GM10248 (cell line): ENCODE measurements around the gene OR2S2.
"Not testable (repeated sequence)": the region's sequence is repeated elsewhere in the genome, so short reads cannot be mapped to it uniquely, and the experiment has no call there.

Experiments
- CTCF ChIA-PET: fragments of 300-600 bp; sonication (Branson Sonifier 250); formaldehyde crosslinking; extraction: SDS; loops from one replicate; lab custom pipeline; 2021; ENCODE audit warnings: antibody characterized with exemption; lab: Yijun Ruan, JAX
- POLR2A ChIA-PET: fragments of 350-650 bp; sonication (Branson Sonifier 250); formaldehyde crosslinking; extraction: SDS; loops from one replicate; lab custom pipeline; 2020; ENCODE audit warnings: antibody characterized with exemption; lab: Yijun Ruan, JAX
- DNase-seq: peaks from one replicate; pipeline ENCODE4 v3.0.0; 2012; ENCODE audit errors: extremely low spot score
- TF ChIP-seq, protein P1 (sequence below): IDR thresholded peaks from 2 replicates; pipeline ENCODE4 v1.5.1; 2012; ENCODE audit warnings: mild to moderate bottlenecking, low read depth; ENCODE audit errors: extremely low read depth, missing control alignments, control extremely low read depth

Gene OR2S2

DNA sequence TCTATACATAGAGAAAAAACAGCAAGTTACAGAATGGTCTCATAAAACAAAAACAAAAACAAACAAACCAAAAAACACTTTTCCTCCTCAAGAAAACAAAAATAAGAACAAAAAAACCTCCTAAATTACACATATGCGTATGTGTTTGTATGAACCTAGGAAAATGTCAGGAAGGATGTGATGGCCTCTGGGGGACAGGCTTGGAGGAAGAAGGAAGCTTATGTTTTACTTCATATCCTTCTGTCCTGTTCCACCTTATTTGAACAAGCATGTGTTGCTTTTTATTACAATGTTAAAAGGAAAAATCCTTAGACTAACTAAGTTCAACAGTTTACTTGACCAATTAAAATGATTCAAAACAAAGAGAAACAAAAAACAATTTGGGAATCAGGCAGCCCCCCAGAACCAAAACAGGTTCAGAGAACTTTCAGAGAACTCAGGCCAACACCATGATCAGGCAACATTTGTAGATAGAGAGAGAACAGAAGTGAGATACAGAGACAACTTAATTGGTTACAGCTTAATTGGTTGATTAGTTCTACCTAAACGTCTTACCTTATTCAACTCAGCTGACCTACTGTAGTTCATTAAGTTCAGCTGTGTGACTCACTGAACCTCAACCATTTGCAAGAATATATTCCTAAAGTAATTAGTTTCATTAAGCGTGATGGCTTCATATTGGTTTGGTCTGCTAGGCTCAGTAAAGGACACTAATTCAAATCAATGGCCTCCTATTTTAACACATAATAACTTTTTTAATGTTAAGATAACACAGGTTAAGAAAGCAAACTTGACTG lies 38.5 kb downstream of the OR2S2 start:
- ChIA-PET CTCF (interaction anchor here (1.2 to 2.8 kb wide), 5 partner anchors 12 to 110 kb away, joined by 3 to 11 read pairs (median 4); no protein-coding TSS in a partner anchor), POLR2A (no interaction called here)
- TF ChIP-seq, protein P1, sequence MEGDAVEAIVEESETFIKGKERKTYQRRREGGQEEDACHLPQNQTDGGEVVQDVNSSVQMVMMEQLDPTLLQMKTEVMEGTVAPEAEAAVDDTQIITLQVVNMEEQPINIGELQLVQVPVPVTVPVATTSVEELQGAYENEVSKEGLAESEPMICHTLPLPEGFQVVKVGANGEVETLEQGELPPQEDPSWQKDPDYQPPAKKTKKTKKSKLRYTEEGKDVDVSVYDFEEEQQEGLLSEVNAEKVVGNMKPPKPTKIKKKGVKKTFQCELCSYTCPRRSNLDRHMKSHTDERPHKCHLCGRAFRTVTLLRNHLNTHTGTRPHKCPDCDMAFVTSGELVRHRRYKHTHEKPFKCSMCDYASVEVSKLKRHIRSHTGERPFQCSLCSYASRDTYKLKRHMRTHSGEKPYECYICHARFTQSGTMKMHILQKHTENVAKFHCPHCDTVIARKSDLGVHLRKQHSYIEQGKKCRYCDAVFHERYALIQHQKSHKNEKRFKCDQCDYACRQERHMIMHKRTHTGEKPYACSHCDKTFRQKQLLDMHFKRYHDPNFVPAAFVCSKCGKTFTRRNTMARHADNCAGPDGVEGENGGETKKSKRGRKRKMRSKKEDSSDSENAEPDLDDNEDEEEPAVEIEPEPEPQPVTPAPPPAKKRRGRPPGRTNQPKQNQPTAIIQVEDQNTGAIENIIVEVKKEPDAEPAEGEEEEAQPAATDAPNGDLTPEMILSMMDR: no peak
- no peak for DNase-seq

DNA sequence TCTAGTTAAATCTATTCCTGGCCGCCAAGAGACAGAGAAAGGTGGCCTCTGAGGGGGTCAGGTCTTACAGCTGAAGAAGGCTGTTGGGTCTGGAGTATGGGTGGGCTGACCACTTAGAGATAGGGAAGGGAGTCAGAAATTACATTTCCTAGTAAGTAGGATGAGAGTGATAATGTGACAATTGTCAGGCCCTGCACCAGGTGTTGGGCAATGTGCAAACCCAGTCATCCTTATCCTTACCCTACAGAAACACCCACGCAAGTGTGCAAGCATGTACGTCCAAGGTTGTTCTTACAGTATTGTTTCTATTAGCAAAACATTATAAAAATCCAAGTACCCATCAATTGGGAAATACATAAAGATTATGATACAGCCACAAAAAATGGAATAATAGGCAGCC lies 39.2 kb downstream of the OR2S2 start:
- ChIA-PET POLR2A (no interaction called here), CTCF (interaction anchor here (2.2 to 2.8 kb wide), 2 partner anchors 15 to 37 kb away, joined by 10 to 11 read pairs; no protein-coding TSS in a partner anchor)
- TF ChIP-seq, protein P1: no peak
- DNase-seq: no peak

DNA sequence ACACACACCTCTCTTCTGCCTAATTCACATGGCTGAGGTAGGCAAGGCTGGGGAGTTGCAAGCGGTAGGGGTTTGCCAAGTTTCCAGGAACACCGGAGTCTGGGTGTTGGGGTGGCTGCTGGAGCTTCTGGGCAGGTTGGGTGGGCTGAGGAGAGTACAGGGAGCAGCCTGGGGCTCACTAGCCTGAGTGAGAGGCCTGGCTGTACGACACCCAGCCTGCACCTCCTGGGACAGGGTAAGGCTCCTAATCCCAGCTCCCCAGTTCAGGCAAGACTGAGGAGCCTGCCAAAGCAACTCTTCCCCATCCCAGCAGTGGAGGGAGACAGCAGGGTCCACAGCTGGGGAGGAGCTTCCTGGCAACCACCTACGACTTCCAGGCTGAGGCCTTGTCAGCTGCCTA lies 40.7 kb downstream of the OR2S2 start:
- CTCF ChIA-PET: interaction anchor here (0.9 to 2.8 kb wide), 2 partner anchors 14 to 35 kb away, joined by 3 to 10 read pairs; no protein-coding TSS in a partner anchor
- POLR2A ChIA-PET: no interaction called here
- DNase-seq: no peak
- TF ChIP-seq, protein P1: no peak

DNA sequence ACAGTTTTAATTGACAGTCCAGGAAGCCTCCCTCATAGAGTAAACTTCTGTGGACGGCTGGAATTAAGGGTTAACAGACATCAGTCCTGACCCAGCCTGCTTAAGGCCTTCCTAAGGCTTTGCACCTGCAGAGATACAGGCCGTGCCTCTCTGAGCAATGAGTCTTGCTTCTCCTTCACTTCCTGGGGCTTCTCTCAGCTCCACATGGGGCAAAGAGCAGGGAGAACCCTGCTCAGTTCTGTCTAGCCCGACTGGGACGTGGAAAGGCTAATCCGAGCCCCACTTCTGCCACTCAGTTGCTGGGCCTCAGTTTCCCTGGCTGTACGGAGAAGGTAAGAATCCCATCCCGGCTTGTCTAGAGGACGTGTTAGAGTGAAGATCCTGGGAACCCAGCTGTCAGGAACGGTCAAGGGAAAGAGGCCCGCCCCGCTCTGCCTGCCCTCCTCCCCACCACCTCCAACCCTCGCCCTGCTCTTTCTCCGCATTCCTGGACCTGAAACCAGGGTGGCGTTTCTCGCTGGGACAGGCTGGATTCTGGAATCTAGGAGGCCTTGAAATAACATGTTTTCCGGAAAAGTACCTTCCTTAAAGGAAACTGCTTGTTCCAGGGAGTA lies 42.2 kb downstream of the OR2S2 start:
- TF ChIP-seq, protein P1: no peak
- CTCF ChIA-PET: interaction anchor here (1.1 kb wide), 1 partner anchor 11 kb away, joined by 3 read pairs; no protein-coding TSS in a partner anchor
- no peak for DNase-seq
- POLR2A ChIA-PET: no interaction called here

DNA sequence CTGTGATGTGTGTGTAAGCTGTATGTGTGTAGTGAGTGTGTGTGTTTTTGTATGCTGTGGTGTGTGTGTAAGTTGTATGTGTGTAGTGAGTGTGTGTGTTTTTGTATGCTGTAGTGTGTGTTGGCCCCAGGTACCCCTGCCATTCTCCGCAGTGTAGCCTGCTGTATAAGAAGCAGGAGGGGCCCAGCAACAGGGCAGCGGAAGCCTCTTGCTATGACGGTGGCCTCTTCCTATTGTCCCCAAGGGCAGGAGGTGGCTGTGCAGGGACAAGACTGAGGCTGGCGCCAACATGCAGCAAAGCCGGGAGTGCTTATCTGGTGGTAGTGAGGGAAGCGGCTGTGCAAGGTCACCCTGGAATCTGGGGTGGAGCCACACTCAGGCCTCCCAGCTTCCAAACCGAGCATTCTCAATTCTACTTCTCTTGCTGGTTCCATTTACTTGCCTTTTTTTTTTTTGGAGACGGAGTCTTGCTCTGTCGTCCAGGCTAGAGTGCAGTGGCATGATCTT lies 43.6 kb downstream of the OR2S2 start:
- no peak for DNase-seq
- POLR2A ChIA-PET: no interaction called here
- CTCF ChIA-PET: interaction anchor here (1.1 kb wide), 1 partner anchor 9 kb away, joined by 3 read pairs; no protein-coding TSS in a partner anchor
- TF ChIP-seq, protein P1: no peak

DNA sequence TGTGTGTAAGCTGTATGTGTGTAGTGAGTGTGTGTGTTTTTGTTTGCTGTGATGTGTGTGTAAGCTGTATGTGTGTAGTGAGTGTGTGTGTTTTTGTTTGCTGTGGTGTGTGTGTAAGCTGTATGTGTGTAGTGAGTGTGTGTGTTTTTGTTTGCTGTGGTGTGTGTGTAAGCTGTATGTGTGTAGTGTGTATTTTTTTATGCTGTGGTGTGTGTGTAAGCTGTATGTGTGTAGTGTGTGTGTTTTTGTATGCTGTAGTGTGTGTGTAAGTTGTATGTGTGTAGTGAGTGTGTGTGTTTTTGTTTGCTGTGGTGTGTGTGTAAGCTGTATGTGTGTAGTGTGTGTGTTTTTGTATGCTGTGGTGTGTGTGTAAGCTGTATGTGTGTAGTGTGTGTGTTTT lies 44.5 kb downstream of the OR2S2 start:
- DNase-seq, POLR2A ChIA-PET: not testable (repeated sequence)
- CTCF ChIA-PET: interaction anchor here (1.4 kb wide), 1 partner anchor 10 kb away, joined by 5 read pairs; no protein-coding TSS in a partner anchor
